GM21619 (cell line): ENCODE data around the gene WDR49.
A peak's percentile ranks its signal among the peaks of the same experiment; 100 is the strongest.

ENCODE experiments used
- ATAC-seq: cut with Tn5 transposase; IDR thresholded peaks from one replicate; pipeline ENCODE4 v1.9.1; 2021; ENCODE audit not compliant: unreplicated experiment

Gene WDR49

DNA sequence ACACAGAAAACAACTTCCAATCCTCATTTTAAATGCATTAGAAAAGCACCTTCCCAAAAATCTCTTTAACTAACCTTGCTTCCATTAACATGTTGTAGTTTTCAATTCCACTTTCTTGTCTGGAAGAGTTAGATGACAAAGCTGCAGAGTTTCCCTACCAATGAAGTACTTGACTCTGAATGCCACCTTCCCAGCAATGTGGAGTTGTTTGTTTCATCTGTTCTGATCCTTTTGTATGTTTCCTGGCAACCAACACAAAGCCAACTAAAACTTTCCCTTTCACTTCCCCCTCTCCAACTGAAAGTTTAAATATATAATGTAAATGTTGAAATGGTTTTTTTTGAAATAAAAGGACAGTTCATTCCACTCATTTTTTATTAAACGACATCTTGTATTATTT is at the start of gene WDR49:
Gene WDR49 (minus strand): TSS at position 183 of the 400 bp plus-strand sequence. CDS start 517 bp downstream, outside the sequence.
- ATAC-seq: no peak

DNA sequence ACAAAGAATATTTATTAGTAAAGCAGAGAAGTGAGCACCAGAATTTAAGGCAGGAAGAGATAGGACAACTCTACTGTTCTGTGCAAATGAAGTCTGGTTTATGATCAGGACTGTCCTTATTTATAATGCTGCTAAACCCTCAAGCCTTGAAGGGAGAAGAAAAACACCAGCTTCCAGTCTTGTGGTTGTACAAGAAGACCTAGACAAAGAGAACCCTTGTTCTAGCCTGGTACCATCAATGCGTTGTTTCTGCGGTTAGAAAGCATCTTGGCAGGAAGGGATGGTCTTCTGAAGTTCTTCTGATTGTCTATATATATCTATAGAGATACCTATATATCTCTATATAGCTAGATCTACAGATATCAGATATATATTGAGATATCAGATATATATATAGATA is 47.2 kb upstream of the WDR49 start:
- ATAC-seq: no peak

DNA sequence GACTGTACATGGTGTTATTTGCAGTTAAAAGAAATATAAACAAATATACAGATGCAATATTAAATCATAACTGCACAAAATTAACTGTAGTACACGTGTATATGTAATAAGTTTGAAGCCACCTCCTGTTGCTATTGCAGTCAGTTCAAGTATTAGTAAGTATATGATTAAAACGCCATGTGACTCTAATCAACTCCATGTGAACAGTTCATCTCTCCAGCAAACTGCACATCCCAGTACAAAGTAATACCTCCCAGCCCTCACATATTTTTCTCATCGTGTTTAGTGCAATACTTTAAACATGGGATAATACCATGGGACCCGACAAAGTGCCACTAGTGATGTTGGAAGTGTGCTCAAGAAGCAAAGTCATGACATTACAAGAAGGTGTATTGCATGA is 46.3 kb upstream of the WDR49 start:
- ATAC-seq: no peak

DNA sequence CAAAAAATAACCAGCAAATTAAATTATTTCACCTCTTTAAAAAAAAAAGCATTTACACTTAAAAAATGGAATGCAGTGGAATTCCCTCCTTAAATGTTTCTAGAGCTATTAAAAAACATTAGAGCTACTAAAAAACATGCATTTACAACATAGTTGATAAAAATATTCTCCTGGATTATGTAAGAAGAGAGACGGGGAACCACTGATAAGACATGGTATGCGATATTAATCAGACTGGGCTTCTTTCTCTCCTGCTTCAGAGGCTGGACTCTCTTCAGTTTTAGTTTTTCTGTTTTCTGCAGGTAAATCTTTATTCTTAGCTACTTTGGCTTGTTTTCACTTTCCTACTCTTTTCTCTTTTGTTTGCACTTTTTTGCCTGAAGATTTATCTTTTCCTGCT is 40.4 kb upstream of the WDR49 start:
- no peak for ATAC-seq

DNA sequence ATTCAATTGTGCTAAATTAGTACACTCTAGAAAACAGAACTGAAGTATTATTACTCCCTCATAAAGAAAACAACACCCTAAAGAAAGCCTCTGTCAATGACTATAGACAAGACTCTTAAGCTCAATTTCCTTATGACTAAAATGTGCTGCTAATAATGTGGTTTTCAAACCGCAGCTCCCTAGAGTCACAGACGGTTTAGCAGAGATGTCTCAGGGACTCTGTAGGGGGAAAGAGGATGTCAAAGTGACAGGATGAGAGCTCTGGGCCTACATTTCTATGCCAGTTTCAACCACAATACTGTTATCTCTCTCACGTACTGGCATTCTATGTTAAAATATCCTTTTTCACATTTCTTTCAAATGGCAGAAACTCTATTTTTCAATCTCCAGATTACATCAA is 37.6 kb upstream of the WDR49 start:
- ATAC-seq: peak; percentile 100

DNA sequence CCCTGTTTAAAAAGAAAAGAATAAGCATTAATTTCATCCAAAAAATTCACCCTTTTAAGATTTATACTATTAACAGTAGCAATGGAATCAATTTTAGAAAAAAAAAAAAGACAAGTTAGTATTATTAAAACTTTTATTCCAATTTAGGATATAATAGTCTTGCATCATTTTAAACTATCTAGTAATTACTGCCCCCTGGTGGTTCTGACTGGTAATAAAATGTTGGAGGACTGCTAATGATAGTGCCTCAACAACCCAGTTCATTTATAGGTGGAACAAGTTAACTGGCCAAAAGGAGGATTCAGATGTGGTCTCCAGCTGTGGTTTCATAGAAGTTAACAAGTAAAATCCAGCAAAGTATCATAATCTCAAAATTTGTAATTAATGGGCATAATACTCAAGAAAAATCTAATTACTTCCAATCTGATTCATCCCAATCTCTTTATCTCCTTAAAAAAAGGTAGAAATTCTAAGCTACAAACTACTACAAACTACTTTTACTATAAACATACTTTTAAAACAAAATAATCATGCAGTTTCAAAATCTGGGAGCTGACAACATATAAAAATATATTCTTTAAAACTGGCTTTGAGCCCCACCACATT is 30.7 kb upstream of the WDR49 start:
- ATAC-seq: peak; percentile 82

DNA sequence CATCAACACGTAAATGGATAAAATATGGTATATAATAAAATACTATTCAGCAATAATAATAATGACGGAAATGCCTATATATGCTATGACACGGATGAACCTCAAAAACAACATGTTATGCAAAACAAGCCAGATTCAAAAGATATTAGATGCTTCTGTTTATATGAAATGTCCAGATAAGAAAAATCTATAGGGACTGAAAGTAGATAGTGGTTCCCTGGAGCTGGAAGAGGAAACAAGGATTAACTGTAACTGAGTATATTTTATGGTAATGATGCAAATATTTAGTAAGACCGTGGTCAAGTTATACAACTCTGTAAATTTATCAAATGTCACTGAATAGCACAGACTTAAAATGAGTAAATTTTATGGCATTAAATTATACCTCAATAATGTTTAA is 25.8 kb upstream of the WDR49 start:
- ATAC-seq: no peak

DNA sequence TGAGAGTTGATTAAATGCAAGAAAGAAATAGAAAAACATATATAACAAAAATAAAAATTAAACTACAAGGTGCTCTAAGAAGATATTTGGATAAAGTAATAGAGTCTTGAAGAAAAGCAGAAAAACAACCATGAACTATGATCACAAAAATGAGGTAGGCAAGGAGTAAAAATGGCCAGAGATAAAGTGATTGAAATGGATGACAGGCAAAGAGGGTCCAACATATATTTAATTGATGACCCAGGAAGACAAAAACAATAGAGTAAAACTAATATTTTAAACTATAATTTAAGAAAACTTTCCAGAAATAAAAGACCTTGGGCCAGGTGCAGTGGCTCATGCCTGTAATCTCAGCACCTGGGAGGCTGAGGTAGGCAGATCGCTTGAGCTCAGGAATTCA is 22.1 kb upstream of the WDR49 start:
- no peak for ATAC-seq

DNA sequence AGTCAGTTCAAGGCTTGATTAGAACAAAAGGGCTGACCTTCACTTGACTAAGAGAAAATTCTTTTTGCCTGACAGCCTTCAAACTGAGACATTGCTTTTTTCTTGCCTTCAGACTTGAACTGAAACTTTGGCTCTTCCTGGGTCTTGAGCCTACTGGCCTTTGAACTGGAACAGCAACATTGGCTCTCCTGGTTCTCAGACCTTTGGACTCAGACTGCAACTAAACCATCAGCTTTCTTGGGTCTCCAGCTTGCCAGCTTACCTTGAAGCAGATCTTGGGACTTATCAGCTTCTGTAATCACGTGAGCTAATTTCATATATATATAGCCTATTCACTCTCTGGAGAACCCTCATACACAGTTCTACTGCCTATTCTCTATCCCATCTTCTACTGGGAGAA is 19.5 kb upstream of the WDR49 start:
- no peak for ATAC-seq

DNA sequence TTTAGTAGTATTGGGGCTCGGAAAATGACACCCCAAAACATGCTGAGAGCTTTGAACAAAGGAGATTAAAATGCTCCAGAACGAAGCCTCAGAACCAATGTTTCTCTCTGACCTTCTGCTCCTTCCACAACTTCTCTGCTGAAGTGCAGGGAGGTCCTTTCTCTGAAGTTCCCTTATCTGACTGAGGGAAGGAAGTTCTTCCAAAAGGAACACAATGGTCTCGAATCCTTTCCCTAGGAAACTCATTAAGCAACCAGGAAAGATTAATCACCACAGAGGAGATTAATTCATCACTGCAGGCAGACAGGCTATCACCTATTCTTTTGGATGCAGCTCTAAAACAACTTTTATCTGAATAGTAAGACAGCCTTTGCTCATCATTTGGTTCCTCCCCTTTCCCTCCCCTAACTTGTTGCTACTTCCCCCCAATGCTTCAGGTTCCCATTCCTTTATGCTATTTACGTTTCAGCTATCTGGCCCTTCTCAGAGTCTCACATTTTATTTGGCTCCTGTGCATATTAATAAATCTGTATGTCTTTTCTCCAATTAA is 18.2 kb upstream of the WDR49 start:
- ATAC-seq: no peak

DNA sequence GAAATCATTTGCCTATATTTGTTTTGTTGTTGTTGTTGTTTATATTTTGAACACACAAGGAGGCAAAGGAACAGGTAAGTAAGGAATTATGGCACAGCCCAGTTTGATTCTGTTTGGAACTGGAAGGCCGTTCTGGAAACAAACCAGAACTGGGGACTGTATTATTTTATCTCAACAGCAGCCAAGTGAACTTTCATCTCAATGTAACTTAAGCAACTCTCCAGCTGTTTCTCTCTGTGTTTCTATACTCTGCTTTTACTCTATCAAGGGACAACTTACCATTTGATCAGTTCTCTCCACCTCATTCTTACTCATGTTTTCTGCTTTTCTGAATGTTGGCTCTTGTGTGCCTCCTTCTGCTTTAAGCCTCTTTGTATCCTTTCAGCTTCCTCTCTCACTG is 16.0 kb upstream of the WDR49 start:
- no peak for ATAC-seq

DNA sequence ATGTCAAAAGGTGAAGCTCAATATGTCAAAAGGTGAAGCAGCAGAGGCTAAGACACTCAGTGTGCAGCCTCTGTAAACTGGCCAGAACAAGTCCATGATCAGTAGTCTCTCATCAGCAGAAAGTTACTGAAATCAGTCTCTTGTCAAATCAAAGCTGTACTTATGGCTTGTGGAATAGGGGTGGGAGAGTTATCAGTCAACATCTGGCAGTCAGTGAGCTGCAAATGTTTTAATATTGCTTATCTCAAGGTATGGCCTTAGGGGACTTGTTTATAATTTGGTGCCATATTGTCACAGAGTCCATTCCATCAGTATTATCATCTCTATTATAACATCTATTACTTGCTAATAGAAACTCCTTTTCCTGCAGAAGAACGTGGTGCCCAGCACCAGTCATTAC is 14.9 kb upstream of the WDR49 start:
- ATAC-seq: no peak

DNA sequence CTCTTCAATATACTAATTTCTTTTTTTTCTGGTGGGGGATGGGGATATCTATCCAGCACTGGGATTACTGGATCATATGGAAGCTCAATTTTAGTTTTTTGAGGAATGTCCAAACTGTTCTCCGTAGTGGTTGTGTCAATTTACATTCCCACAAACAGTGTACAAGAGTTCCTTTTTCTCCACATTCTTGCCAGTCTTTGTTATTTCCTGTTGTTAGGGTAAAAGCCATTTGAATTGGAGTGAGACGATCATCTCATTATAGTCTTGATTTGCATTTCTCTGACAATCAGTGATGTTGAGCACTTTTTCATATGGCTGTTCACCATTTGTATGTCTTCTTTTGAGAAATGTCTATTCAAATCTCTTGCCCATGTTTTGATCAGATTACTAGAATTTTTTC is 12.8 kb upstream of the WDR49 start:
- ATAC-seq: no peak

DNA sequence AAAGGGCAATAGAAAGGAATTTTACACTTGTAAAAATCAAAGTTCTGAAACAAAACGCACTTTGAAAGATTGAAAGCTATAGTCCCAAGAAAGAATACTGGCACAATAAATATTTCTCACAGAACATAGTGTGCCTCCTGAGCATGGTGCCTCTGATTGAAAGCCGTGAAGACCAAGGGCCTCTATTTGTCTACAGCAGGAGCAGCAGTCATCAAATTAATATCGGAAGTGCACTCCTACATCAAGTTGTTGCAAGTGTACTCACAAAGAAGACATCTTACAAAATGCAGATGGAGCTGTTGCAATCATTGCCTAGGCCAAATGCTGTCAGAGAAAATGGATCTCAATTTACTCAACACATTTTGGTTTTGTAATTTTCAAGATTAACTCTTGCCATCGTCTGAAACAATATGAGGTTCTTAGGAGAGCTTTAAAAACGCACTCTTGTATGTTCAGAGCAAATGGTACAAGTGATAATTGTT is 9.2 kb upstream of the WDR49 start:
- ATAC-seq: no peak

DNA sequence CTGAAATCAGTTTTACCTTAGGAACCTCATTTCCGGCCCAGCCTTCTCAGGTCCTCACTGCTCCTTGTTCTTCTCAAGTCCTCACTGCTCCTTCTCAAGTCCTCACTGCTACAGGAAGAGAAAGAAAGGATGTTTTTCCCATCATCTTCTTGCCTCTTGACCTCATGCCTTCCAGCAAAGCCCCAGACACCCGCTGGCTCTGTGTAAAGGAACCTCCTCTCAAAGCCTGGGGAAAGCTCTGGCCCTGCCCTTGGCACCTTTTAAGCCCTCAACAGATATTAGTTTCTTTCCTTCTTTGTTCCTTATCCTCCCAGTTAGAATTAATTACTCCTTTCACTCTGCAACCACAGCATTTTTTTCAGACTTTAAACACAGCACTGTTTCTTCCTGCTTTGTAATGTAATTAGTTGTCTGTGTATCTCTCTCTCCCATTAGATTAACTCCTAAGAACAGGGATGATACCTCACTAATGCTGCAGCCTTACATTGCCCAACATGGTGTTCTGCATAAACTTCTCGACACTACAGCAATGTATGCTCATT is 4.0 kb upstream of the WDR49 start:
- ATAC-seq: no peak

DNA sequence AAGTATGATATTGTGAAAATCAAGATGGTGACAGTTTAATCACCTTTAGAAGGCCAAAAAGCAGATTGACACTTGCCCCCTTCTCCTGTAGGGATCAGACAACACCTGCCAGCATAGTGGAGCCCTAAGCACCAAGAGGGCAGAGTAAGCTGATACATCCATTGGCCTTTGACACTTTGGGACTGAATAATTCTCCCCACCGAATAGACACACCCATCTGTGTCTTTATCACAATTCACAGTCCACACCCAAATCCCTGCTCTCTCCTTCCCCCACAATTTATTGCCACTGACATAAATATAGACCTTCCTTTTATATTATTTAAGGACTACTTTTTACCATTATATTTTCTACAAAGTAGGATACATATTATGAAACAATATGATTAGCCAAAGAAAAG is 3.1 kb upstream of the WDR49 start:
- no peak for ATAC-seq

DNA sequence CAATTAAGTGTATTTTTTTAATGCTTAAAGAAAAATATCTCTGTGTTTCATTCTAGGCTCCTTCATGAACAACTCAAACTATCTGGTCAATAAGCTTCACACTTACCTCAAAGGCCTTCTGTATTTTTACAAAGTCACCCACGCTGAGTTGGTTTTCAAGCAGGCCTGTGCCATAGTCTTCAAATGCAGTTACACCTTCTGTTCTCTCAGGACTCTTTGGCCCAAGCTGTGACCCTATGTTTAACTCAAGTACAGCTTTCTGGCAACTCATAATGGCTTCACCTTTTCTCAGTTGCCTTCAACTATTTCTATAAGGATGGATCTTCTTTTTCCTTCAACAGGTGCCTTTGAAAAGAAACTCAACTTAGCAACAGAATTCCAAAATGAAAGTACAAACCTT is 587 bp downstream of the WDR49 start:
- ATAC-seq: no peak

DNA sequence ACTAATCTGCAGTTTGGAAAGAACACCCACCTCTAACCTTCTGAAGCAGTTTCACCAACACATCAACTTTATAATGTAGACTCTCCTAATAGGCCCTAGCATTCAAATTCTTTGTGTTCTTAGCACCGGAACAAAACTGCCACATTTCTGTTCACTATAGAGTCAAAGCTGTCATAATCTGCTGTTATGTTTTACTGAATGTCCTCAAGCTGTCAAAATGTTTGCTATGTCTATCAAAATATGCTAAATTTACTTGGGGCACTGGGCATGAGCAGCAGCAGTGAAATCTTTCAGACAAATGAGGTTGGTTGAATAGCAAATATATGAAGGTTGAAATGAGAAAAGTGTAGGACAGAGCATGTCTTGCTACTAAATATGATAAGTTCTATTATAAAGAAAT is 1.9 kb downstream of the WDR49 start:
- no peak for ATAC-seq

DNA sequence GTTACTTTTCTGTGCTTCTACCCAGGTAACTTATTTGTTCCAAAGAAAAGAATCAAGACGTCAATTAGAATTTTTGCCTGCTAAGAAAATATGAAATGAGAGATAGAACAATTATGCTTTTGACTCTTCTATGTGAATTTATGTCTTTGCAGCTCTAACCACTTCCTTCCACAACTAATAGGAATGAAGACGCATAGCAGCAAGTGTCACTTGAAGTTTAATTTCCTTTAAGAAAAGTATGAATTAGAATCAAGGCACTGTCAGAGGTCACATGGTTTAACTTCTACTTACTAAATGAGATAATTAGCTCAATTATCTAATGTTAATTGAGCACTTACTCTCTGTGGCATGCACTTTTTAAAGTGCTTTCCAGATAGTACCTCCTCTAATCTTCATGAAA is 3.3 kb downstream of the WDR49 start:
- ATAC-seq: no peak

DNA sequence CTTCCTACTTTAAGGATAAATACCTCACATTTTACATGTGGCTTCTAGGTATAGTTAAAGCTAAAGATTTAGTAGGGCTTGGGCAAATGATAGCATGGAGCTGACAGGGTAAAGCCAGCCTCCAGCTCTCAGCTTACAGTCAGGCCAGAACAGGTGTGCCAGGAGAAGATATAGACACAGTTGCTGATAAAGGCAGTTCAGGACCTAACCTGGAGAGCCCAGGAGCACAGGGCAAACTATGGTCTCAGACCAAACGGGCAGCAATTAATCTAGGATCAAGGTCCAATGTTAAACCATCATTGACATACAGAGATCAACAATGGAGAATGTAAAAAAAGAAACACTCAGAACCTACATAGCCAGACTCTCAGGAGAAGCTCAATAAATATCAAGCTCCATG is 4.0 kb downstream of the WDR49 start:
- ATAC-seq: no peak

DNA sequence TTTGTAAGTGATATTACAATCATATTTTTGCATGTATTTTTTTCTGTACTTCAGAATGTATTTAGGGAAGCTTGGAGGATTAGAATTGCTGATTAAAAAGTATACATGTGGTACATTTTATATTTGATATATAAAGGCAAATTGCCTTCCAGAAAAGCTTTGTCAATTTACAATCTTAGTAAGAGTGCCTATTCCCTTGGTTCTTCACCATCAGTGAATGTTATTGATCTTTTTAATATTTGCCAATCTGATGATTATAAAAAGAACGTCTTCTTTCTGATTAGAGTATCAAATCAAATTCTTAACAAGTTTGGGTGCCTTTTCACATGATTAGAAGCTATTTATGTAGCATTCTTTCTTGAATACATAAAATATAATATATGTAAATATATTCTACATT is 9.1 kb downstream of the WDR49 start:
- no peak for ATAC-seq

DNA sequence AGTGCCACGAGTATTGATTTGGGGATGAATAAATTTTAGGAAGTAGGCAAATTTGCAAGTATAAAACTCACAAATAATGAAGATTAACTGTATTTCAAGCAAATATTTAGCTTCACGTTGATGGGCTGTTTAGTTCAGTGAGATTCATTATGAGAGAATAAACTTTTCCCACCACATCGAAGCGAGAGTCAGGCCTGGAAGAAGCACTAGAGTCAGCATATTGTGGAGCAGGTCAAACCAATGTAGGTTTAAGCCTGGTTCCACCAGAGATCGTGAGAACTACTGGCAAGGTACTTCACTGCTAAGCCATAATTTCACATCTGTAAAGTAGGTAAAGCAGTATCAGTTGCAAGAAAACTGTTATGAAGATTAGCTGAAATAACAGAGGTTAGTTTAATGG is 22.3 kb downstream of the WDR49 start:
- no peak for ATAC-seq

DNA sequence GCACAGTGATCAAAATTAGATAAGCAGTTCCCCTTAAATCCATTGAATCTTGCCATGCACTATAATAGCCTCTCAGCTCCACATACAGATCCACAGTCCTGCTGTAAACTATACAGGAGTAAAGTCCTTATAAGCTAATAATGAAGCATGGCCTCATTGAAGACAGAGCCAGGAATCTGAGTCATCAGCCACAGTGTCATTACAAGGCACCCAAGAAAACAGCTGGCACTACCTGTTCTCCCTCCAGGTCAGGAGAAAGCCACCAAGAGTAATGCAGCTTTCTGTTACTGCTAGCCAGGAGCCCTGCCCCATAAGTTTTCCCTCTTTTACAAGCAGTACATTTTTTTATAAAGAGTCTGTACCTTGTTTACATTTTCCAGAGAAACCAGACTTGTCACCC is 27.3 kb downstream of the WDR49 start:
- ATAC-seq: no peak
